Hepatocyte (in vitro differentiated cells): Measurements from ENCODE around the gene AMIGO1.

ENCODE experiments used
- CTCF ChIP-seq: fragments of 200-600 bp; sonication (generic); IDR thresholded peaks from 2 replicates; pipeline ENCODE4 v1.5.1; 2016; ENCODE audit warnings: antibody characterized with exemption, mild to moderate bottlenecking; ENCODE audit not compliant: poor library complexity
- EZH2phosphoT487 ChIP-seq: fragments of 200-600 bp; sonication (generic); IDR thresholded peaks from one replicate; pipeline ENCODE4 v1.6.1; 2018; ENCODE audit warnings: antibody characterized with exemption, mild to moderate bottlenecking, low read depth, moderate library complexity; ENCODE audit not compliant: unreplicated experiment, severe bottlenecking

GRCh38 chr1:109543283-109543987 lies 33.9 kb upstream of the AMIGO1 start:
- TF ChIP-seq CTCF = no peak
- TF ChIP-seq EZH2phosphoT487 = no peak
